Measurements from ENCODE around the gene TNFAIP8L3.

TNFAIP8L3 gene

DNA sequence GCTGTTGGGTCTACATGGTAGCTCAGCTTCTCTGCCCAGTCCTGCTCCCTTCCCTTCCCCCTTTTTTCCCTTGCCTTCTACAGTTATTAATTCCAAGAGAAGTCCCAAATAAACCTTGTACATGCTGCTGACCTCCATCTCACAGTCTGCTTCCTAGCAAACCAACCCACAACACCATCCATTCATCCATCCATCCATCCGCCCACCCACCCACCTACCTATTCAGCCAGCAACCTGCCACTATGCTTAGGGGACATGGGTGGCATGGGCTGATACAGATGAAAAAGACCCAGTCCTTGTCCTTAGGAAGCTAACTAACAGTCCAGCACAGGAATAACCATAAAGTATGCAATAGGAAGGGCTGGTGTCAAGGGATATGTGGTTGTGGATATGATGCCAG, 5.7 kb downstream of the TNFAIP8L3 start:
- no peak for DNase-seq

DNA sequence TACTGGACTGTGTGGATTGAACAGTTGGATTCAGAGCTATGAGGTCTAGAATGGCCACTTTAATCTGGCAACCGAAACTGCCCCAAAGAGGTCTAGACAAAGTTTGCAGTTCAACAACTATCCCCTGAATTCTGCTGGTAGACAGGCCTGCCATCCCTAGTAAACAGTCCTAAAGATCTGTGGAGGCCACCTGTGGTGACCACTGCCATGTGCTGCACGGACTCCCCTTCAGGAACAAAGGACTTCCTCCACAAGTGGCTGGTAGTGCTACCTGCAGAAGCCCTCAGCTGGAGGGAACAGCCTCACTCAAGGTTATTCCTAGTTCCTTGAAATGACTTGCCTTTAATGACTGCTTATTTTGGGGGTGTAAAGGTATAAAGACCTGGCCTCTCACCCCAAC, 6.1 kb downstream of the TNFAIP8L3 start:
- DNase-seq = no peak

DNA sequence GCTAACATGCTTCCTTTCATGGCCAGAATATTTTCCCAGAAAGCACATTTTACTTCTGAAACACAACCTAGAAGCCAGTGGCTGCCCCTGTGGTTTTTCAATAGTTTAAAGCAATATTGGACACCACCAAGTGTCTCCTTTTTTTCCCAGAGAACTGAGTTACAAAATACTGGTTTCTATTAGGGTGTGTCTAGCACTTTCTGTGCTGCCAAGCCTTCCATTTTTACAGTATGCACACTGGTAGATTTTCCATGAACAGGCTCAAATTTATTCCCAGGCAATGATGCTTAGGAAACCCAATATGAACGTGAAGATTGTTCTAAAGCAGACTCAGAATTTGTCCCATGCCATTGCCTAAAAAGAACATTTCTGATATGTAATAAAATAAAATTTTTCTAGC, 7.2 kb downstream of the TNFAIP8L3 start:
- no peak for DNase-seq

DNA sequence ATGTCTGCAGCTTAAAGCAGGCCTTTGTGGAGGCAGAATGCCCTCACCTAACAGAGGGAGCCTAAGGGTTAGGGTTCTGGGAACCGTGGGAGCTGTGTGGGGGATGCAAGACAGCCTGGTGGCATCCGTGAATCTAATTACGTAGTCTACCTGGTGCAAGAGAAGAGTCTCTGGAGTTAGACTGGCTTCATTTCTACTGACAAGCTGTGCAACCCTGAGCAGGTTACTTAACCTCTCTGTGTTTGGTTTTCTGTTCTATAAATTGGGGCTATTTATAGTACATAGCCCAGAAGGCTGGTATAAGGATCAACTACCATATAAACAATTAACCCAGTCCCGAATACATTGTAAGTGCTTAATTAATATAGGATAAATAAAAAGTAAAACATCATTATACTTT, 8.3 kb downstream of the TNFAIP8L3 start:
- DNase-seq = no peak

DNA sequence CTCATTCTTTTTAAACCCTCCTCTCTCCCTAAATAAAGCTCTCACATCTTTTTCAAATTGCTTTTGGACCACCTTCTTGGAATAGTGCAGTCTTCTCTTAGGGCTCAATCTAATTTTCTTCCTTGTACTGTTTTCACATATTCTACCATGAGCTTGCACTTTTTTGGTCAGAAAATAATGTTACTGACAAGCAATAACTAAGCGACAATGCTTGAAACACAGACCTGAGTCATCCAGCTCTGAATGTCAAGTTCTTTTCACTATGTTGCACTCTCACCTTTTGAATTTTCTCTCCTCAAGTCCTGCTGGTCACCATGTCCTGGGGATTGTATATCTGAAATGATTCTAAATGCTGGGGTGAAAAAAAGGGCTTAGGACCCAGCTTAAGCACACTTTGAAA, 8.9 kb downstream of the TNFAIP8L3 start:
- DNase-seq = no peak

DNA sequence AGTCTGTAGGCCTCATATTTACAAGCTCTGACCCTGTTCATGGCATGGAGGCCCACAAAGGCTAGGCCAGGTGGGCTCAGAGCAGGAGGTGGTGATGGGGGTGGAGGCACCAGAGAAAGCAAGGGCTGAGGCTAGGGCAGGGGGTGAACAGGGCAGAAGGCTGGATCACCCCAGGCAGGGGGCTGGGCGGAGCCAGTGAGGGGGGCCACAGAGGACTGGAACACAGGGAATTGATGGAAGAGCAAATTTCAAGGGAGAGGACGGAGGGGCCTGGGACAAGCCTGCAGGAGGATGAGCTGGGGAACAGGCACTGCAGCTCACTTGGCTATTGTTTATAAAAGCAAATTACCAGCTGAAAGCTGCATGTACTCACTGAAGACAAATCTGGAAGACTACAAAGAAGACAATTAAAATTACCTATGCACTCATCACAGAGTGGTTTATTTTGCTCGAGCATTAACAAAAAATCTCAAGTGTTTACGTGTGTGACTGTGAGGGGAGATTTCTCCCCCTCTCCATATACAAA, 11.0 kb downstream of the TNFAIP8L3 start:
- DNase-seq = no peak

DNA sequence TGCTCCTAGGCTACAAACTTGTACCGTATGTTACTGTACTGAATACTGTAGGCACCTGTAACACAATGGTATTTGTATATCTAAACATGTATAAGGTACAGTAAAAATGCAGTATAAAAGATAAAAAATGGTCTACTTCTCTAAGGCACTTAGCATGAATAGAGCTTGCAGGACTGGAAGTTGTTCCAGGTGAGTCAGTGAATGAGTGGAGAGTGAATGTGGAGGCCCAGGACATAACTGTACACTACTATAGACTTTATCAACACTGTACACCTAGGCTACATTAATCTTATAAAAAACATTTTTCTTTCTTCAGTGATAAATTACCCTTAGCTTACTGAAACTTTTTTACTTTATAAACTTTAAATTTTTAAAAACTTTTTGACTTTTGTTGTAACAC, 12.5 kb downstream of the TNFAIP8L3 start:
- DNase-seq = no peak

DNA sequence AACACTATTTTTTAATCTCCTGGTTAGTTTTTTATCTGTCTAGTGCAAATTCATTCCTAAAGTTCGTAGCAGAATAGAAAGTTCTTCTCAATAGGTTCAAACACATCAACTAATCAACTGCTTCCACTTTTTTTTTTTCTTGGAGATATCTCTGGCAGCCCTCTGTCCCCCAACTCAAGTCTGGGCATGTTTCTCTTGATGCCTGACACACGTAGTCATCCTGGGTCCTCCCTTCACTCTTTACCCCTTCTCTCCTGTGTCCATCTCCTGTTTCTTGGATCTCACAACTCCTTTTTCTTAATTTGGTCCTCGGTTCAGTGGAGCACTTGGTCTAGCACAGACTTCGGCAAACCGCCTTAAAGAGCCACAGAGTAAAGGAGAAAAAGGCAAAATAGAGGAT, 14.4 kb downstream of the TNFAIP8L3 start:
- no peak for DNase-seq

DNA sequence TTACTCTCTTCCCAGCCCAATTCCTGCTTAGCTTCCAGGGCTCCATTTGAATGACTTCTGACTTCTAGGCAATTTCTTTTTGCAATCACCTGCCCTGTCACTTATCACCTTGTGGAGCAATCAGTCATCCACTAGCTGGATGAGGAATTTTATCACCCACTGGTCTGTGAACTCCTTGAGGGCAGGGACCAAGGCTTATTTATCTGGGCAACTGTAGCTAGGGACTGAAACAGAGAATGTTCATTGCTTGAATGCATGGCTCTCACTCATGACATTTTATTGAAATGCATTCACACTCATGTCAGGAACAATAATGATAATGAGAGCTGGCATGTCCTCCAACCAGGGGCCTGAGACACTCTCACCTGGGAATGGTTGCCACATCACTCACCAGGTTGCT, 15.5 kb downstream of the TNFAIP8L3 start:
- DNase-seq = no peak

DNA sequence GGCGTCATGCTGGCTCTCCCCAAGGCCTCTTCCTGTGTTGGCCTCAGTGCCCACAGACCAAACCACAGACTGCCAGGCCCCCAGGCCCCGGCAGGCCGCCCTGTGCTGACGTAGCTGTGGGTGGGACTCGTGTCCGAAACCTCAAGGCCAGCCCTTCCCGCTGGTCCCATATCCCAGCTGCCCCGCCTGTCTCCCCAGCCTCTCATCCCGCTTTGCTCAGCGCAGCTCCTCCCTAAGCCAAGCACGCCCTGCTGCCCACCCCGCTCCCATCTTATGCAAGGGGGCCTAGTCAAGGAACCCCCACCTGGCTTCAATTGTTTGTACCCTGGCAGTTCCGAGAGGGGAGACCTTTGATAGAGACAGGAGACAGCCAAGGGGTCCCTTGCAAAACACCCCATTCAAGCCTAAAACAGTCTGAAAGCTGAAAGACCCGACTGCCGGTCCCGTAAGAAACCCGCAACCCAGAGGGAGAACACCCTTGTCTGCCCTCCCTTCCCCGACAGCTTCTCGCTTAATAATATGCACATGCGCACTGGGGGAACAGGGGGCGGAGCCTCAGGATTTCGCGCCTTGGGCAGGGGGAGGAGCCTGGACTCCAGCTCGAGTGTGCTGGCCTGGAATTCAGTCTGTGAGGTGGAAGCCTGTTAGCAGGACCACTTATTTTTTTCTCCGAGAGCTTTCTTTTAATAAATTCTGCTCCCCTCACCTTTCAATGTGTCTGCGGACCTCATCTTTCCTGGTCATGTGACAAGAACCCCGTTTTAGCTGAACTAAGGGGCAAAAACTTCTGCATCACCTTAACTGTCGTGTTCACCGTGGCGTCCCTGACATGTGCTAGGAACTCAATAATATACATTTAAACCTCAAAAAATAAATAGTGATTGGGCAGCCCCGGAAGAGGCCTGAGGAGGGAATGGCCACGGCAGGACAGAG, 17.2 kb downstream of the TNFAIP8L3 start:
- DNase-seq = peak; percentile 77

DNA sequence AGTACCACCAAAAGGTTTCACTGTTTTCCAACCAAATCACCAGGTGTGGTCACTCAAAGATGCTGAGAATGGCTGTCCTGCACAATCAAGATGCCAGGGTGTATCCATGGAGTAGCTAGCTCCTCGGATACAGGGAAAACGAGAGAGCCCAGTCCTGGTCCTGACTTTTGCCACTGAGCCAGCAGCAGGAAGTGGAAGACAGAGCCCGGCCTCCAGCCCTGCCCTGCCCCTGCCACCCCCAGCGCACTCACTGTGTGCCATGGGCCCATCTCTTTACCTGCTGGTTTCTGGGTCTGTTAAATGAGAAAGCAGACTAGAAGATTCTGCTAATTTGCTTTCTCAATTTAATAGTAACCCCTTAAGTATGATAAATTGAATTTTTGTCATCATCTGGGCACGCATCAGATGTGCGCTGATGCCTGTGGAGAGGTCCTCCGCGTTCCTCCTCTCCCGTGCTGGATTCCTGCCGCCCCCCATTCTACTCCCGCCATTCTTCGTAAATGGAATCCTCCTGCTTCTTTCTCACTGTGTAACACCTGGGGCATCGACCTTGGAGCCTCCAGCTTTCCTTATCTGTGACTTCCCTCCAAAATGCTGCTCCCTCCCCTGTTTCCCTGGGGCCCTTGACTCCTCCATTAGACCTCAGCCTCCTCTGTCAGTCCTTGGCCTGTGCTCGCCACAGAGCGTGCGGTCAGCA, 18.0 kb downstream of the TNFAIP8L3 start:
- no peak for DNase-seq

DNA sequence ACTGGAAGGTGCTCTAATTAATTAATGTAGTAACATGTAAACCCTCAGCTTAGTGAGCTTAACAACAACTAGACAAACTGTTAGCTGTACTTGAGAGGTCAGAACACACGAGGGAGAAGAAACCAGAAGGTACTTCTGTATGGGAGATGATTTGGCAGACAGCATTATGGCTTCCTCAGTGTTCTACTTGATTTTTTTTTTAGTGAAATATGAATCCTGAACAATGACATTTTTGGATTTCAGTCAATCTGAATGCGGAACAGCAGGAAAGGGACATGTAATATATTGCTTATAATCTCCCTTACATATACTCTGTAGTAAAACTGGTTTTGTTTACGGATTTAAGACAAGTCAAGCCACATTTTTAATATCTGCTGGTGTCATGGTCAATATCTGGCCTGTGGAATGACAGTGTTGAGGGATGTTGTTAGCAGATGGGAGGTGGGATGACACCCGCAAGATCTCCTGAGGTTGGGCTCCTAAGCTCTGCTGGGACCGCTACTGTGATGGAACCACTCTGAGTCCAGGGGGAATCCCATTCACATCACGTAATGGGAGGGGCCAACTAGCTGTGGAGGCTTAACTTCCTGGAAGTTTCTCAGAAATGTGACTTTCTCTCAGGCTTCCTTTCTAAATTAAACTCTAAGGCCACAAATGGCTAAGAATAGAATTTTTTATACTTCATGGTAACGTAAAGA, 18.7 kb downstream of the TNFAIP8L3 start:
- peak; percentile 58 for DNase-seq

DNA sequence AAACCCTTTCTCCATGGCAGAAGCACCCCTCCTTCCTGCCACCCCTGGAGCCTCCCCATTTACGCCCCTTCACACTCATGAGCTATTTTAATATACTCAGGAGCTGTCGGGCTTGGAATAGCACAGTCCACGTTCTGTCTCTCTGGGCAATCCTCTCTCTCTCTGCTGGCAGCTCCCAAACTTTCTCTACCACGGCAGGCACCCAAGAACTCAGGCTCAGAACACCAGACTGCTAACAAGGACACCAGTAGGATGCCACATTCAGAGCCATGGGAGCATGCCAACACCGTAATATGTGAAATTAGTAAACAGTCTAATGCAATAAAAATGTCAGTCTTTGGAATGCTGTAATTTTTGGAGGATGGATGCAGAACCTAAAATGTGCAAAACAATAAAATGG, 19.3 kb downstream of the TNFAIP8L3 start:
- no peak for DNase-seq

DNA sequence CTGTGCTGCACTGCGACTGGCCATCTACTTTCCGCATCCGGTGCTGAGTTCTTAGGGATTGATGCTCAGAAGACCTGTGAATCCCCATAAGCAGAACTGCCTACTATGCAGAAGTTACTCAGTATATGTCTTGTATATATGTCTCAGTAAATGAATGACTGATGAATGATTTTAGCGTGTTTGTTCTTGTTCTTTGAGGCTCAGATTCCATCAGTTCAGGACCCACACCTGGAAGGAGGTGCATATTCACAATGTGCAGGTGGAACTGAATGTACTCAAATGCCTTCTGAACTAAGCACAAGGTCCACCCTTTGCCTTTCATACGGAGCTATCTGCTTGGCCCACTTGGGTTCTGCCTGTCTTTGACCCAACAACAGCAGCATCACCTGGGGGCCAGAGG, 19.8 kb downstream of the TNFAIP8L3 start:
- no peak for DNase-seq

DNA sequence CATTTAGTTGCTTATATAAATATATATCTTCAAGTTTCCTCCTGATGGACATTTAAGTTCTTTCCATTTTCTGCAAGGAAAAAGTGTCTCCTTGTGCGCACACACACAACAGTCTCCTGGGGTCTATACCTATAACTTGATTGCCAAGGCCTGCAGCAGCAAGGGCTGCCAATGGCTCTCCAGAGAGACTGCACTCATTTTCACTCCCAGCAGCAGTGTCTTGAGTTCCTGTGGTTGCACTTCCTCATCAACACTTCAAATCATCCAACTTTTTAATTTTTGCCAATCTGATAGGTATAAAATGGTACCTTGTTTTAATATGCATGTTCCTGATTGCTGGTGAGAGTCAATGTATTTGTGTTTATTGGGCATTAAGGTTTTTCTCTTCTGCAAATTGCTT, 23.1 kb downstream of the TNFAIP8L3 start:
- no peak for DNase-seq

DNA sequence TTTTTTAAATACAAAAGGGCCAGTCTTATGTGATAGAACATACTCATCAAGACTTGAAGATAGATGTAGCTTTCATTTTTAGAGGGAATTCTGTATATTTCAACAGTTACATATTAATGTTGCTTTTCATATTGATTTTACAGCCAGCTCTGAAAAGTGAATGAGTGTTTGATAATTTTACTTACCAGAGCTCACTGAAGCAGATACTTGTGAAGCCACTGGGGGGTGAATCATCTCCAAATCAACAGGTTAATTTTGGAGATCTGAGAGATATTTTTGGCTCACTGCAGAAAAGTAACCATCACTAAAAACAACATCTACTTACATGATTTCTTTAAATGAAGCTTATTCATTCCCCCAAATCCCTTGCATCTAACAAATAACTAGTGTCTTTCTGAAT, 24.7 kb downstream of the TNFAIP8L3 start:
- DNase-seq = no peak

DNA sequence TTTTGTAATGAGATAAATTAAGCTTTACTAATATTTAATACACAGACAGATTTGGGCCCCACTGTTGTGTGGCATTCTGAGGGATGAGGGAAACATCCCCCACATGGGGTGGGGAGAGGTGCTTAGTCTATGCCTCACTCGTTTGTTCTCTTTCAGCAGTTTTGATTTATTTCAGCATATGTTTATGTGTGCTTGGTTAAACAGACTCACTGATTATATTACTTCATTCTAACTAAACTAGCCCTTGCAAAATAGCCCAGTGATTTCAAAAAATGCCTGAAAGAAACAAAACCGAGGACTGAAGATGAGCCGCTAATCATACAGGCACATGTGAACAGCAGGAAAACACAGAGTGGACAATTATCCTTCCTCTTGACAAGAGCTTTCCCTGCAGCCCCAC, 27.2 kb downstream of the TNFAIP8L3 start:
- DNase-seq = no peak

DNA sequence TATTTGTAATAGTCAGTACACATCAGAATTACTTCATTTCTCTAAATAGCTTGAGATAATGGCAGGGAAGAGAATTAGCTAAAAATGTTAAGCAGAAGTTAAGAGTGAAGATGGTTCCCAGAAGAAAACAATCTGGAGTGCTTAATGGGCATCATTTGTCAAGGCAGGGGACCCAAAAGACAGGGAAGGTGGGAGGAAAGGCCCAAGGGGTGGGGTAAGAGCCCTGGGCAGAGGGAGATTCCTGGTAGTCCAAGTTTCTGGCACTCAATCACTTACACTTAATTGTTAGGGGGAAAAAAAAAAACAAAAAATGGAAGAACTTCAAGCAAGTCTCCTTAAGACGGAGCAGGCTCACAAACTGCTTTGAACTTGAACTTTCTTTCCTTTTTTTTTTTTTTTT, 28.9 kb downstream of the TNFAIP8L3 start:
- no peak for DNase-seq

DNA sequence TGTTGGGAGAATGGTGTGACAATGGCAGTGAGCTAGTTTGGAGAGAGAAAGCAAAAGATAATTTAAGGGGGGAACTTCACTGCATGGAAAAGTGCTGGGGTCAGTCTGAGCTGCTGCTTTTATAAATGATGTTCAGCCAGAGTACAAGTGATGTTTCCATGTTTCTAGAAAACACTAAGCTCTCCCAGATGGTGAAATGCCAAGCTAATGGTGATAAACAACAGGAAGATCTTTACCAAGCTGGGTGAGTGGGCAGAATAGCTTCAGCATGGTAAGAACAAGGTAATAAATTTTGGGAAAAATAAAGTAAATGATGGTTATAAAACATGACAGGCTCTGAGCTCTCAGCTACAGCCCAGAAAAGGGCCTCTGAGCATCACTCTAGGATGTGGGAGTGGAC, 29.4 kb downstream of the TNFAIP8L3 start:
- DNase-seq = no peak

DNA sequence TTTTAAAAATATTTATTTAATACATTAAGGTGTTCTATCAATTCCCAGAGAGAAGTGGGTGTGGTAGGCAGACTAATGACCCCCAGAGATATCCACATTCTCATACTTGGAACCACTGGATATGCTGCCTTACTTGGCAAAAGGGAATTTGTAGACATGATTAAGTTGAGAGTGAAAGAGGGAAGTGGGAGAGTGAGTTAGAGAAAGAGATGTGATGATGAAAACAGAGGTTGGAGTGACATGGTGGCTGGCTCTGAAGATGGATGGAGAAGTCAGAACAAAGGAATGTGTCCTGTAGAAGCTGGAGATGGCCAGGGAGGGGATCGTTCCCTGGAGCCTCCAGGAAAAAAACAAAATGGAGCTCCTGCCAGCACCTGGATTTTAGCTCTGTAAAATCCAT, 32.0 kb downstream of the TNFAIP8L3 start:
- no peak for DNase-seq

DNA sequence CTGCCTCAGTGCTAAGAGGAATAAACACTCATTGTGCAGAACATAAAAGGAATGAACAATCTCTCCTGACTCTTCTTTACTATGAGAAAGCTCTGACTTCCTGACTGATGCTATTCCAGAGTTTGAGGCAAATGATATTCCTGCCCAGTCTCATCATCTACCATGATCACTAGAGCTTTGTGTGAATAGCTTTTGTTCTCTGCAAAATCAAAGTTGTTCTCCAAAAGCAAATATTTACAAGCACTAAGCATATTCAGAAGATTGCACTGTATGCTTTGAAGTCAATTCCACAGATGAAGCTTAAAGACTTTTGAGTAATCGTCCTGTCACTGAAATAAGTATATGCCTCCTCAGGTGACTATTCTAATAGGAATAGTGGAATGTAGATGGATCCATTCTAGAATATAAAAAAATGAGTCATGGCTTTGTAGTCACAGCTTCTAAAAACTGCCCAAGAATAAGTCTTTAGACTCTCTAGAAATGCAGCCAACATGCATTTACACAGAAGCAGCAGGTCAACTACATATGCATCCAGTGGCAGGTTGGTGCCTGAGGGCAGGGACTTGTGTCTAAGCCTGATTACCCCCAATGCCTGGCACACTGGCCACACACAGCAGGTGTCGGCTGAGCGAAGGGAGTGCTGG, 34.6 kb downstream of the TNFAIP8L3 start:
- no peak for DNase-seq

DNA sequence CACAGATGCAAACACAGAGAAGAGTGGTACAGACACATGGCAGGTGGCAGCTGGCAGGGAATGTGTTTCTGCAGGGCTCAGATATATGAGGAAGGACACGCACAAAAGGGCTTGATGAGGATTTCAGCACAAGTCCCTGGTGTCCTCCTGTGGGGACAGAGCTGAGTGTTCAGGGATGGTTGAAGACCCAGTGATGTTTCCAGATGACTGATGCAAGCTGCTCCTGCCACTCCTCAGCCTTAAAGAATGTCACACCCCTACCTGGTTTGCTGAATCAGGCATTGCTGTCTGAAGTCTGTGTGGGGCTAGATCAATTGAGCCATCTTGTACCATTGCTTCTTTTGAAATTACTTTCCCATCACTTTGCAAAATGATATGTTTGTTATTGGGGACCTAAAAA, 40.2 kb downstream of the TNFAIP8L3 start:
- no peak for DNase-seq

DNA sequence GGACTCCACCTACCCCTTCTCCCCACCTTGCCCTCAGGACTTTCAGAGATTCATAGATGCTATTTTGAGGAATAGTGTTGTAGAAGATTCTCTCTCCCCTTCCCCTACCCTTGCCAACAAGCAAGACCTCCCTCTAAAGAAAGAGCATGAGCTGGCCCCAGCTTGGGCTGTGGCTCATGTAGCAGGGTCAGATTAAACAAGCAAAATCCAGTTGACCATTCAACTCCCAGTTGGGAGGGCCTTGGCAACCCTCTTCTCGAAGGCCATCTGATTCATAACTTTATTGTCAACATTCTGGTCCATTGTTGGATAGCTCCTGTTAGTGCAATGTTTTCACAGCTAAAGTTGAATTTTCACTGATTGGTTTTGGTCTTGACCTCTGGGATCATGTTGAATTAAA, 41.1 kb downstream of the TNFAIP8L3 start:
- DNase-seq = no peak

Data from activated CD4-positive, alpha-beta T cell treated with anti-CD3 and anti-CD28 coated beads, Interleukin-10, Interleukin-2, amounts not matched to agents 100 ng/mL and 50 ng/mL, durations not matched to agents 16 hours and 8 hours (primary cell).